Measurements from ENCODE around the gene ATXN3.

Gene ATXN3

GRCh38 chr14:92012121-92012748, 94.1 kb downstream of the ATXN3 start:
- peaks cover 22 to 57% of the 10 kb centered on the region in 2 donors for H3K36me3 ChIP-seq (ENCODE audit: control insufficient read depth in 1 of 2, insufficient read depth in 2 of 2, low read length in 2 of 2)
- no peaks in the 10 kb centered on the region for H3K9me3 ChIP-seq (ENCODE audit: control insufficient read depth in 1 of 2, low read length in 2 of 2)
- H3K27ac ChIP-seq (ENCODE audit: low read depth, low read length): no peak overlapping the region
- peaks cover 0 to 5% of the 10 kb centered on the region in 2 donors for H3K4me1 ChIP-seq (ENCODE audit: control insufficient read depth in 1 of 2, insufficient read depth in 2 of 2, low read length in 2 of 2)
- H3K9ac ChIP-seq (ENCODE audit: low read depth in 1 of 2, low read length in 2 of 2): no peak overlapping the region
- no peak overlapping the region for H3K4me3 ChIP-seq (ENCODE audit: low read depth in 1 of 2, low read length in 2 of 2)
- H3K27me3 ChIP-seq (ENCODE audit: control insufficient read depth in 1 of 2, insufficient read depth in 2 of 2, low read length in 2 of 2): no peaks in the 10 kb centered on the region

GRCh38 chr14:92010644-92011043, 95.7 kb downstream of the ATXN3 start:
- Histone ChIP-seq H3K27me3 (ENCODE audit: control insufficient read depth in 1 of 2, insufficient read depth in 2 of 2, low read length in 2 of 2) (no peaks in the 10 kb centered on the region), H3K9me3 (ENCODE audit: control insufficient read depth in 1 of 2, low read length in 2 of 2) (no peaks in the 10 kb centered on the region), H3K4me1 (ENCODE audit: control insufficient read depth in 1 of 2, insufficient read depth in 2 of 2, low read length in 2 of 2) (peaks cover 0 to 5% of the 10 kb centered on the region in 2 donors), H3K36me3 (ENCODE audit: control insufficient read depth in 1 of 2, insufficient read depth in 2 of 2, low read length in 2 of 2) (peaks cover 16 to 52% of the 10 kb centered on the region in 2 donors), H3K4me3 (ENCODE audit: low read depth in 1 of 2, low read length in 2 of 2) (no peak overlapping the region), H3K9ac (ENCODE audit: low read depth in 1 of 2, low read length in 2 of 2) (no peak overlapping the region), H3K27ac (ENCODE audit: low read depth, low read length) (no peak overlapping the region)

- H3K9me3 ChIP-seq (ENCODE audit: control insufficient read depth in 1 of 2, low read length in 2 of 2): no peaks in the 10 kb centered on the region
Observed at GRCh38 chr14:92009604-92010003, 96.8 kb downstream of the ATXN3 start.

More at GRCh38 chr14:92009604-92010003, 96.8 kb downstream of the ATXN3 start:
- Histone ChIP-seq H3K27me3 (ENCODE audit: control insufficient read depth in 1 of 2, insufficient read depth in 2 of 2, low read length in 2 of 2) (no peaks in the 10 kb centered on the region), H3K4me1 (ENCODE audit: control insufficient read depth in 1 of 2, insufficient read depth in 2 of 2, low read length in 2 of 2) (peaks cover 0 to 5% of the 10 kb centered on the region in 2 donors), H3K9ac (ENCODE audit: low read depth in 1 of 2, low read length in 2 of 2) (no peak overlapping the region), H3K36me3 (ENCODE audit: control insufficient read depth in 1 of 2, insufficient read depth in 2 of 2, low read length in 2 of 2) (peaks cover 19 to 48% of the 10 kb centered on the region in 2 donors), H3K27ac (ENCODE audit: low read depth, low read length) (no peak overlapping the region), H3K4me3 (ENCODE audit: low read depth in 1 of 2, low read length in 2 of 2) (no peak overlapping the region)

Data from duodenal mucosa (tissue), 2 donors.